Caco-2 (cell line): Measurements from ENCODE around the gene HP1BP3. TPM values are rescaled to one million over a fixed set of nuclear protein-coding genes. Genes with fewer than 3 reads are reported as not detected.

Source experiments
- BruUV-seq: library from RNA; stranded (reverse); fragments of 400-500 nt; replicated peaks from 2 replicates; lab custom pipeline; 2021; lab: Mats Ljungman, UMichigan
- CTCF ChIA-PET: fragments of 300-600 bp; sonication (Branson Sonifier 250); formaldehyde crosslinking; loops from one replicate; lab custom pipeline; 2022; ENCODE audit warnings: antibody characterized with exemption; lab: Charles Lee
- POLR2A ChIA-PET: fragments of 300-600 bp; sonication (Branson Sonifier 250); formaldehyde crosslinking; loops from one replicate; lab custom pipeline; 2022; ENCODE audit warnings: antibody characterized with exemption; lab: Charles Lee
- DNase-seq, 2 experiments: peaks; one replicate each; pipeline versions ENCODE4 v3.0.0 to v3.0.0-alpha.2; 2020 to 2022
- H3K27me3 ChIP-seq: replicated peaks from 2 replicates; pipeline ENCODE4 v1.6.0; 2011; ENCODE audit warnings: low read length; ENCODE audit not compliant: control insufficient read depth, insufficient read depth
- H3K36me3 ChIP-seq: 2 replicates; pipeline ENCODE4 v1.5.1; 2011; ENCODE audit warnings: low read length; ENCODE audit not compliant: control insufficient read depth, insufficient read depth
- H3K4me1 ChIP-seq: fragments of 250-450 bp; sonication (Bioruptor Pico); 2 replicates; pipeline ENCODE4 v1.5.1; 2020; ENCODE audit warnings: mild to moderate bottlenecking
- H3K4me3 ChIP-seq: 2 replicates; pipeline ENCODE4 v1.5.1; 2011; ENCODE audit warnings: low read depth, mild to moderate bottlenecking, control low read depth, low read length
- H3K9me3 ChIP-seq: fragments of 250-450 bp; sonication (Bioruptor Pico); 2 replicates; pipeline ENCODE4 v1.5.1; 2020; ENCODE audit warnings: mild to moderate bottlenecking, moderate library complexity
- H3K27ac Mint-ChIP-seq: one replicate; pipeline ENCODE4 v1.8.0; 2022; ENCODE audit warnings: mixed read lengths; ENCODE audit not compliant: unreplicated experiment
- H3K27me3 Mint-ChIP-seq: one replicate; pipeline ENCODE4 v1.8.0; 2022; ENCODE audit warnings: mixed read lengths; ENCODE audit not compliant: insufficient read depth, unreplicated experiment
- H3K36me3 Mint-ChIP-seq: one replicate; pipeline ENCODE4 v1.8.0; 2022; ENCODE audit warnings: mild to moderate bottlenecking, mixed read lengths; ENCODE audit not compliant: insufficient read depth, unreplicated experiment
- H3K4me1 Mint-ChIP-seq: one replicate; pipeline ENCODE4 v1.8.0; 2022; ENCODE audit warnings: low read depth, mixed read lengths; ENCODE audit not compliant: unreplicated experiment
- H3K4me3 Mint-ChIP-seq: one replicate; pipeline ENCODE4 v1.8.0; 2022; ENCODE audit warnings: mild to moderate bottlenecking, moderate library complexity, mixed read lengths; ENCODE audit not compliant: unreplicated experiment
- H3K9me3 Mint-ChIP-seq: one replicate; pipeline ENCODE4 v1.8.0; 2022; ENCODE audit warnings: mixed read lengths; ENCODE audit not compliant: unreplicated experiment
- CTCF ChIP-seq, 2 experiments: fragments of 200-600 bp in 1 of 2; IDR thresholded peaks; 1 replicate in 1 of 2; 2 replicates in 1 of 2; pipeline versions ENCODE4 v1.5.1 to v1.8.0; 2011 to 2022; ENCODE audit warnings: antibody characterized with exemption in 1 of 2, control low read depth in 1 of 2, inconsistent platforms in 1 of 2, low read depth in 1 of 2, low read length in 1 of 2, mild to moderate bottlenecking in 1 of 2, moderate library complexity in 1 of 2; ENCODE audit not compliant: insufficient read depth in 1 of 2, severe bottlenecking in 1 of 2, unreplicated experiment in 1 of 2
- intact Hi-C: fragments of 100-400 bp; cut with micrococcal nuclease; formaldehyde crosslinking; loops from one replicate; pipeline ENCODE4 v1.10.0; 2022; ENCODE audit not compliant: unreplicated experiment
- total RNA-seq: library from RNA; stranded (reverse); gene quantifications from 2 replicates; pipeline ENCODE4 v1.2.3, GENCODE V29; 2022

The HP1BP3 gene
- total RNA-seq, 1 experiment from 2014 or later: 240 TPM

GRCh38 chr1:20710469-20711284 lies 76.4 kb downstream of the HP1BP3 start:
- no peaks in the 10 kb centered on the region for H3K27me3 ChIP-seq
- H3K4me1 ChIP-seq: no peaks in the 10 kb centered on the region
- POLR2A ChIA-PET: no interaction called here
- Mint-ChIP-seq H3K4me1 (no peaks in the 10 kb centered on the region), H3K27ac (no peak overlapping the region), H3K27me3 (no peaks in the 10 kb centered on the region), H3K9me3 (no peaks in the 10 kb centered on the region), H3K36me3 (no peaks in the 10 kb centered on the region), H3K4me3 (no peak overlapping the region)
- CTCF ChIA-PET: no interaction called here
- no TSS peak for BruUV-seq
- DNase-seq: no peak
- H3K36me3 ChIP-seq: no peaks in the 10 kb centered on the region
- H3K4me3 ChIP-seq: no peak overlapping the region
- no peaks in the 10 kb centered on the region for H3K9me3 ChIP-seq
- TF ChIP-seq CTCF (IDR thresholded peaks at IDR 0.05; ENCODE audit: insufficient read depth in 1 of 2, low read depth in 1 of 2, low read length in 1 of 2, severe bottlenecking in 1 of 2, unreplicated experiment in 1 of 2): no peak
- intact Hi-C loops: no loop called here

GRCh38 chr1:20709868-20710267 lies 77.2 kb downstream of the HP1BP3 start:
- intact Hi-C loops: no loop called here
- DNase-seq: no peak

GRCh38 chr1:20708891-20709290 lies 78.2 kb downstream of the HP1BP3 start:
- H3K4me1 ChIP-seq: no peaks in the 10 kb centered on the region
- H3K4me3 ChIP-seq: no peak overlapping the region
- POLR2A ChIA-PET: no interaction called here
- DNase-seq: no peak
- Mint-ChIP-seq H3K4me1 (no peaks in the 10 kb centered on the region), H3K27ac (no peak overlapping the region), H3K9me3 (no peaks in the 10 kb centered on the region), H3K27me3 (no peaks in the 10 kb centered on the region), H3K36me3 (no peaks in the 10 kb centered on the region), H3K4me3 (no peak overlapping the region)
- no peaks in the 10 kb centered on the region for H3K36me3 ChIP-seq
- no peak for TF ChIP-seq CTCF (IDR thresholded peaks at IDR 0.05; ENCODE audit: insufficient read depth in 1 of 2, low read depth in 1 of 2, low read length in 1 of 2, severe bottlenecking in 1 of 2, unreplicated experiment in 1 of 2)
- intact Hi-C loops: no loop called here
- H3K27me3 ChIP-seq: no peaks in the 10 kb centered on the region
- no TSS peak for BruUV-seq
- CTCF ChIA-PET: no interaction called here
- H3K9me3 ChIP-seq: no peaks in the 10 kb centered on the region

More at GRCh38 chr1:20709868-20710267, 77.2 kb downstream of the HP1BP3 start:
- no TSS peak for BruUV-seq
- CTCF ChIA-PET: no interaction called here
- no peaks in the 10 kb centered on the region for H3K36me3 Mint-ChIP-seq
- H3K4me1 Mint-ChIP-seq: no peaks in the 10 kb centered on the region
- Histone ChIP-seq H3K4me1 (no peaks in the 10 kb centered on the region), H3K27me3 (no peaks in the 10 kb centered on the region), H3K4me3 (no peak overlapping the region), H3K9me3 (no peaks in the 10 kb centered on the region), H3K36me3 (no peaks in the 10 kb centered on the region)
- no peak overlapping the region for H3K4me3 Mint-ChIP-seq
- H3K9me3 Mint-ChIP-seq: no peaks in the 10 kb centered on the region
- H3K27ac Mint-ChIP-seq: no peak overlapping the region
- POLR2A ChIA-PET: no interaction called here
- H3K27me3 Mint-ChIP-seq: no peaks in the 10 kb centered on the region
- TF ChIP-seq CTCF (IDR thresholded peaks at IDR 0.05; ENCODE audit: insufficient read depth in 1 of 2, low read depth in 1 of 2, low read length in 1 of 2, severe bottlenecking in 1 of 2, unreplicated experiment in 1 of 2): no peak
